ENCODE measurements around the gene RCAN2.

Gene RCAN2

GRCh38 chr6:46400898-46401297 is 90.4 kb downstream of the RCAN2 start:
- H4K8ac ChIP-seq (ENCODE audit: low read depth, low read length) = no peak overlapping the region

GRCh38 chr6:46395530-46395929 is 95.7 kb downstream of the RCAN2 start:
- no peak overlapping the region for H2BK5ac ChIP-seq (ENCODE audit: low read length)
- H3K4me2 ChIP-seq (ENCODE audit: low read length) = no peak overlapping the region
- no peaks in the 10 kb centered on the region for H3K27me3 ChIP-seq (ENCODE audit: insufficient read depth, low read length, poor library complexity)
- H3K4ac ChIP-seq (ENCODE audit: low read depth, low read length) = no peak overlapping the region
- no peaks in the 10 kb centered on the region for H3K79me2 ChIP-seq (ENCODE audit: control insufficient read depth, insufficient read depth, low read length)
- no peak overlapping the region for H4K8ac ChIP-seq (ENCODE audit: low read depth, low read length)
- no peak overlapping the region for H3K56ac ChIP-seq (ENCODE audit: low read length)
- H2BK15ac ChIP-seq (replicated peaks; ENCODE audit: low read depth) = no peak overlapping the region
- H3K36me3 ChIP-seq (ENCODE audit: control insufficient read depth, insufficient read depth, low read length) = no peaks in the 10 kb centered on the region
- H3K4me1 ChIP-seq (ENCODE audit: control insufficient read depth, low read depth, low read length) = no peaks in the 10 kb centered on the region
- no CpG with 5 or more reads among the region's 4 CpGs for WGBS (ENCODE audit: extremely low coverage, insufficient coverage, low lambda C conversion rate)
- H3K4me3 ChIP-seq (ENCODE audit: low read length) = no peak overlapping the region
- no peak overlapping the region for H3K27ac ChIP-seq (ENCODE audit: low read depth, low read length)
- no peak overlapping the region for H3K23ac ChIP-seq (ENCODE audit: low read length)
- no peak for DNase-seq
- H2BK120ac ChIP-seq (ENCODE audit: low read depth, low read length) = no peak overlapping the region
- no peak overlapping the region for H2AK5ac ChIP-seq (ENCODE audit: low read length)
- H3K79me1 ChIP-seq (ENCODE audit: low read length) = no peaks in the 10 kb centered on the region
- no peak overlapping the region for H3K18ac ChIP-seq (ENCODE audit: low read length)
- no peak overlapping the region for H3K9ac ChIP-seq (ENCODE audit: low read length)
- H4K5ac ChIP-seq (ENCODE audit: low read length) = no peak overlapping the region

More at GRCh38 chr6:46400898-46401297, 90.4 kb downstream of the RCAN2 start:
- H3K4me2 ChIP-seq (ENCODE audit: low read length) = no peak overlapping the region
- no peak overlapping the region for H3K4me3 ChIP-seq (ENCODE audit: low read length)
- no peak overlapping the region for H2BK15ac ChIP-seq (replicated peaks; ENCODE audit: low read depth)
- no peak overlapping the region for H2AK5ac ChIP-seq (ENCODE audit: low read length)
- no peaks in the 10 kb centered on the region for H3K79me2 ChIP-seq (ENCODE audit: control insufficient read depth, insufficient read depth, low read length)
- H3K9ac ChIP-seq (ENCODE audit: low read length) = no peak overlapping the region
- no peak overlapping the region for H2BK120ac ChIP-seq (ENCODE audit: low read depth, low read length)
- H2BK5ac ChIP-seq (ENCODE audit: low read length) = no peak overlapping the region
- H3K18ac ChIP-seq (ENCODE audit: low read length) = no peak overlapping the region
- no peak overlapping the region for H3K4ac ChIP-seq (ENCODE audit: low read depth, low read length)
- DNase-seq = no peak
- H4K5ac ChIP-seq (ENCODE audit: low read length) = no peak overlapping the region
- WGBS (ENCODE audit: extremely low coverage, insufficient coverage, low lambda C conversion rate) = no CpG with 5 or more reads among the region's 1 CpG
- H3K4me1 ChIP-seq (ENCODE audit: control insufficient read depth, low read depth, low read length) = no peaks in the 10 kb centered on the region
- H3K36me3 ChIP-seq (ENCODE audit: control insufficient read depth, insufficient read depth, low read length) = no peaks in the 10 kb centered on the region
- no peak overlapping the region for H3K27ac ChIP-seq (ENCODE audit: low read depth, low read length)
- H3K79me1 ChIP-seq (ENCODE audit: low read length) = no peaks in the 10 kb centered on the region
- no peak overlapping the region for H3K23ac ChIP-seq (ENCODE audit: low read length)
- H3K56ac ChIP-seq (ENCODE audit: low read length) = no peak overlapping the region
- H3K27me3 ChIP-seq (ENCODE audit: insufficient read depth, low read length, poor library complexity) = no peaks in the 10 kb centered on the region

- Histone ChIP-seq H2AK5ac (ENCODE audit: low read length) (no peak overlapping the region), H3K79me2 (ENCODE audit: control insufficient read depth, insufficient read depth, low read length) (no peaks in the 10 kb centered on the region), H3K4me2 (ENCODE audit: low read length) (no peak overlapping the region), H4K8ac (ENCODE audit: low read depth, low read length) (no peak overlapping the region), H3K4ac (ENCODE audit: low read depth, low read length) (no peak overlapping the region), H2BK15ac (replicated peaks; ENCODE audit: low read depth) (no peak overlapping the region), H3K4me1 (ENCODE audit: control insufficient read depth, low read depth, low read length) (no peaks in the 10 kb centered on the region), H2BK5ac (ENCODE audit: low read length) (no peak overlapping the region), H3K23ac (ENCODE audit: low read length) (no peak overlapping the region), H3K18ac (ENCODE audit: low read length) (no peak overlapping the region), H3K27ac (ENCODE audit: low read depth, low read length) (no peak overlapping the region), H2BK120ac (ENCODE audit: low read depth, low read length) (no peak overlapping the region), H3K9ac (ENCODE audit: low read length) (no peak overlapping the region), H3K27me3 (ENCODE audit: insufficient read depth, low read length, poor library complexity) (no peaks in the 10 kb centered on the region), H3K79me1 (ENCODE audit: low read length) (no peaks in the 10 kb centered on the region), H4K5ac (ENCODE audit: low read length) (no peak overlapping the region), H3K56ac (ENCODE audit: low read length) (no peak overlapping the region), H3K4me3 (ENCODE audit: low read length) (no peak overlapping the region), H3K36me3 (ENCODE audit: control insufficient read depth, insufficient read depth, low read length) (no peaks in the 10 kb centered on the region)
- WGBS (ENCODE audit: extremely low coverage, insufficient coverage, low lambda C conversion rate) = no CpG with 5 or more reads among the region's 5 CpGs
- no peak for DNase-seq
Measured at GRCh38 chr6:46393940-46394337, 97.3 kb downstream of the RCAN2 start.

GRCh38 chr6:46393161-46393939 is 97.9 kb downstream of the RCAN2 start:
- WGBS (ENCODE audit: extremely low coverage, insufficient coverage, low lambda C conversion rate) = no CpG with 5 or more reads among the region's 2 CpGs
- Histone ChIP-seq H4K5ac (ENCODE audit: low read length) (no peak overlapping the region), H3K27me3 (ENCODE audit: insufficient read depth, low read length, poor library complexity) (no peaks in the 10 kb centered on the region), H2BK5ac (ENCODE audit: low read length) (no peak overlapping the region), H2AK5ac (ENCODE audit: low read length) (no peak overlapping the region), H3K27ac (ENCODE audit: low read depth, low read length) (no peak overlapping the region), H3K23ac (ENCODE audit: low read length) (no peak overlapping the region), H3K79me2 (ENCODE audit: control insufficient read depth, insufficient read depth, low read length) (no peaks in the 10 kb centered on the region), H3K4me3 (ENCODE audit: low read length) (no peak overlapping the region), H3K4me1 (ENCODE audit: control insufficient read depth, low read depth, low read length) (no peaks in the 10 kb centered on the region), H3K18ac (ENCODE audit: low read length) (no peak overlapping the region), H3K9ac (ENCODE audit: low read length) (no peak overlapping the region), H4K8ac (ENCODE audit: low read depth, low read length) (no peak overlapping the region), H3K36me3 (ENCODE audit: control insufficient read depth, insufficient read depth, low read length) (no peaks in the 10 kb centered on the region), H3K4me2 (ENCODE audit: low read length) (no peak overlapping the region), H2BK120ac (ENCODE audit: low read depth, low read length) (no peak overlapping the region), H2BK15ac (replicated peaks; ENCODE audit: low read depth) (no peak overlapping the region), H3K4ac (ENCODE audit: low read depth, low read length) (no peak overlapping the region), H3K79me1 (ENCODE audit: low read length) (no peaks in the 10 kb centered on the region), H3K56ac (ENCODE audit: low read length) (no peak overlapping the region)
- no peak for DNase-seq

GRCh38 chr6:46392294-46392693 is 99.0 kb downstream of the RCAN2 start:
- H3K18ac ChIP-seq (ENCODE audit: low read length) = no peak overlapping the region
- no peaks in the 10 kb centered on the region for H3K79me2 ChIP-seq (ENCODE audit: control insufficient read depth, insufficient read depth, low read length)
- WGBS (ENCODE audit: extremely low coverage, insufficient coverage, low lambda C conversion rate) = no CpG with 5 or more reads among the region's 1 CpG
- no peak overlapping the region for H4K8ac ChIP-seq (ENCODE audit: low read depth, low read length)
- H3K4ac ChIP-seq (ENCODE audit: low read depth, low read length) = no peak overlapping the region
- H2BK120ac ChIP-seq (ENCODE audit: low read depth, low read length) = no peak overlapping the region
- no peak overlapping the region for H2AK5ac ChIP-seq (ENCODE audit: low read length)
- no peak overlapping the region for H2BK15ac ChIP-seq (replicated peaks; ENCODE audit: low read depth)
- H2BK5ac ChIP-seq (ENCODE audit: low read length) = no peak overlapping the region
- no peak overlapping the region for H4K5ac ChIP-seq (ENCODE audit: low read length)
- no peaks in the 10 kb centered on the region for H3K36me3 ChIP-seq (ENCODE audit: control insufficient read depth, insufficient read depth, low read length)
- no peaks in the 10 kb centered on the region for H3K4me1 ChIP-seq (ENCODE audit: control insufficient read depth, low read depth, low read length)
- H3K4me3 ChIP-seq (ENCODE audit: low read length) = no peak overlapping the region
- no peak overlapping the region for H3K9ac ChIP-seq (ENCODE audit: low read length)
- no peak for DNase-seq
- no peak overlapping the region for H3K56ac ChIP-seq (ENCODE audit: low read length)
- H3K79me1 ChIP-seq (ENCODE audit: low read length) = no peaks in the 10 kb centered on the region
- no peaks in the 10 kb centered on the region for H3K27me3 ChIP-seq (ENCODE audit: insufficient read depth, low read length, poor library complexity)
- H3K27ac ChIP-seq (ENCODE audit: low read depth, low read length) = no peak overlapping the region
- no peak overlapping the region for H3K4me2 ChIP-seq (ENCODE audit: low read length)
- no peak overlapping the region for H3K23ac ChIP-seq (ENCODE audit: low read length)

All from mesendoderm (in vitro differentiated cells).